ENCODE data around the gene UNG. TPM values are rescaled to one million over a fixed set of nuclear protein-coding genes. Genes with fewer than 3 reads are reported as not detected.

UNG gene
- total and polyA plus RNA-seq, 2 donors (not counting 1 experiment from before 2014, with no cell fraction given): 6.1 to 14.7 TPM

DNA sequence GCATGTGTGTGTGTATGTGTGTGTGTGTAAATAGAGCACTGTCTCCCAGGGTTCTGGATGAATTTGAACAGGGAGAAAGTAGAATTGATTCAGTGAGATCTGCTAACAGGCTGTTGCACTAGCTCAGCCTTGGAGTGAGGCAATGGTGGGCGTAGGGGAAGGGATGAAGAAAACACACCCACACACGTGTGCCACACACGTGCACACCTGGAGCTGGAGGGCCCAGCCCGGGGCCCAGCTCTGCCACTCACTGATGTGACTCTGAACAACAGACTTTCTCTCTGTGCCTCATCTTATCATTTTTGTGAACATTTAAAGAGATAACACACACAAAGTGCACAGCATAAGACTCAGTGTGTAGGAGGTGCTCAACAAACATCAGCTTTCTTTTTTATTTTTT lies 23.2 kb downstream of the UNG start:
- TF ChIP-seq, protein P1, sequence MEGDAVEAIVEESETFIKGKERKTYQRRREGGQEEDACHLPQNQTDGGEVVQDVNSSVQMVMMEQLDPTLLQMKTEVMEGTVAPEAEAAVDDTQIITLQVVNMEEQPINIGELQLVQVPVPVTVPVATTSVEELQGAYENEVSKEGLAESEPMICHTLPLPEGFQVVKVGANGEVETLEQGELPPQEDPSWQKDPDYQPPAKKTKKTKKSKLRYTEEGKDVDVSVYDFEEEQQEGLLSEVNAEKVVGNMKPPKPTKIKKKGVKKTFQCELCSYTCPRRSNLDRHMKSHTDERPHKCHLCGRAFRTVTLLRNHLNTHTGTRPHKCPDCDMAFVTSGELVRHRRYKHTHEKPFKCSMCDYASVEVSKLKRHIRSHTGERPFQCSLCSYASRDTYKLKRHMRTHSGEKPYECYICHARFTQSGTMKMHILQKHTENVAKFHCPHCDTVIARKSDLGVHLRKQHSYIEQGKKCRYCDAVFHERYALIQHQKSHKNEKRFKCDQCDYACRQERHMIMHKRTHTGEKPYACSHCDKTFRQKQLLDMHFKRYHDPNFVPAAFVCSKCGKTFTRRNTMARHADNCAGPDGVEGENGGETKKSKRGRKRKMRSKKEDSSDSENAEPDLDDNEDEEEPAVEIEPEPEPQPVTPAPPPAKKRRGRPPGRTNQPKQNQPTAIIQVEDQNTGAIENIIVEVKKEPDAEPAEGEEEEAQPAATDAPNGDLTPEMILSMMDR (IDR thresholded peaks at IDR 0.05): no peak
- no peak for TF ChIP-seq EZH2 (IDR thresholded peaks at IDR 0.05; ENCODE audit: borderline replicate concordance, insufficient read depth, low read depth, low read length, poor library complexity, severe bottlenecking)
- DNase-seq (no peak), ATAC-seq (ENCODE audit: low read depth) (no peak)
- CTCF ChIA-PET: interaction anchor here (1.7 kb wide), 1 partner anchor 9 kb away, joined by 7 read pairs; no protein-coding TSS in a partner anchor
- Histone ChIP-seq H3K4me2 (replicated peaks; ENCODE audit: low read depth, low read length, poor library complexity, severe bottlenecking) (no peak overlapping the region), H3K9ac (ENCODE audit: low read length) (no peak overlapping the region), H3K4me1 (ENCODE audit: control insufficient read depth in 2 of 2, insufficient read depth in 2 of 2, low read length in 2 of 2) (no peaks in the 10 kb centered on the region), H3K36me3 (replicated peaks in 1 of 2; ENCODE audit: control extremely low read depth in 1 of 2, control insufficient read depth in 1 of 2, extremely low read depth in 1 of 2, insufficient read depth in 2 of 2, low read length in 1 of 2) (no peaks in the 10 kb centered on the region), H3K27me3 (replicated peaks in 1 of 4; ENCODE audit: control extremely low read depth in 1 of 4, control insufficient read depth in 3 of 4, insufficient read depth in 4 of 4, low read length in 3 of 4) (no peaks in the 10 kb centered on the region), H3K4me3 (ENCODE audit: control extremely low read depth in 1 of 5, extremely low read depth in 1 of 5, insufficient read depth in 1 of 5, low read depth in 2 of 5, low read length in 4 of 5) (no peak overlapping the region), H2AFZ (ENCODE audit: insufficient read depth, low read depth, low read length, poor library complexity, severe bottlenecking) (no peak overlapping the region), H4K20me1 (ENCODE audit: control insufficient read depth, insufficient read depth, low read length, poor library complexity, severe bottlenecking) (no peaks in the 10 kb centered on the region), H3K27ac (ENCODE audit: low read length in 2 of 2) (no peak overlapping the region), H3K9me3 (ENCODE audit: control extremely low read depth in 1 of 3, control insufficient read depth in 2 of 3, insufficient read depth in 1 of 3, low read length in 2 of 3) (no peaks in the 10 kb centered on the region), H3K79me2 (ENCODE audit: control insufficient read depth, insufficient read depth, low read length) (no peaks in the 10 kb centered on the region)
- no peaks in the 10 kb centered on the region for H3K9me3 Mint-ChIP-seq (ENCODE audit: insufficient read depth)
- peaks cover 2% of the 10 kb centered on the region for H3K4me1 Mint-ChIP-seq
- intact Hi-C loops (cut with micrococcal nuclease): no loop called here
- H3K27ac Mint-ChIP-seq: no peak overlapping the region
- no peak overlapping the region for H3K4me3 Mint-ChIP-seq
- 60% methylated on average over 1 of the region's 4 CpGs for WGBS (ENCODE audit: insufficient coverage)
- POLR2A ChIA-PET: no interaction called here
- H3K27me3 Mint-ChIP-seq: no peaks in the 10 kb centered on the region

DNA sequence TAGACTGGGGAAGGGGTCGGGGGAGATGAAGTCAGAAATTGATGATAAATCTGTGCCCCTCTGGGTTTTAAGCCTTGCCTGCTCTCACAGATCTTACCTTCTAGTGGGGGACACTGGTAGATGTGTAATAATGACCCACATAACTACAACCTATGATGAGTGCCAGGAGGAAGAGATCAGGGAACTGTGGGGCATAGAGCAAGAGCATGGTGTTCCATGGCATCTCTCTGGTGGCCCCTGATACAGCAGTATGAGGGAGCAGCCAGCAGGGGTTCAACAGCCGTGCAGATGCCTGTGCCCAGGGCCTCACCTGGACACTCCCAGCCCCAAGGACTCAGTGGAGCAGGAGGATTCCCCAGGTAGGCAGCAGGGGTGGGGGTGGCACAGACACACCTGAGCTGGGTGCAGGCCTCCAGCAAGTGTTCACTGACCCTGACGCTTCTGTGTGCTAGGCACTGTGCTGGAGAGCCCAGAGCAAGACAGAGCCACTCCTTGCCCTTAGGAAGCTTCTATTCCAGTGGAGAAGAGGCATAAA lies 24.0 kb downstream of the UNG start:
- no peaks in the 10 kb centered on the region for H3K4me1 Mint-ChIP-seq
- no peak overlapping the region for H2AFZ ChIP-seq (ENCODE audit: insufficient read depth, low read depth, low read length, poor library complexity, severe bottlenecking)
- H3K4me1 ChIP-seq (ENCODE audit: control insufficient read depth in 2 of 2, insufficient read depth in 2 of 2, low read length in 2 of 2): no peaks in the 10 kb centered on the region
- H3K4me3 ChIP-seq (ENCODE audit: control extremely low read depth in 1 of 5, extremely low read depth in 1 of 5, insufficient read depth in 1 of 5, low read depth in 2 of 5, low read length in 4 of 5): no peak overlapping the region
- H3K9ac ChIP-seq (ENCODE audit: low read length): no peak overlapping the region
- no peaks in the 10 kb centered on the region for H3K27me3 ChIP-seq (replicated peaks in 1 of 4; ENCODE audit: control extremely low read depth in 1 of 4, control insufficient read depth in 3 of 4, insufficient read depth in 4 of 4, low read length in 3 of 4)
- H3K79me2 ChIP-seq (ENCODE audit: control insufficient read depth, insufficient read depth, low read length): no peaks in the 10 kb centered on the region
- no peak overlapping the region for H3K27ac ChIP-seq (ENCODE audit: low read length in 2 of 2)
- H3K9me3 Mint-ChIP-seq (ENCODE audit: insufficient read depth): no peaks in the 10 kb centered on the region
- 90% methylated on average over 2 of the region's 3 CpGs for WGBS (ENCODE audit: insufficient coverage)
- no peak overlapping the region for H3K4me2 ChIP-seq (replicated peaks; ENCODE audit: low read depth, low read length, poor library complexity, severe bottlenecking)
- ATAC-seq (ENCODE audit: low read depth) (no peak), DNase-seq (no peak)
- H3K9me3 ChIP-seq (ENCODE audit: control extremely low read depth in 1 of 3, control insufficient read depth in 2 of 3, insufficient read depth in 1 of 3, low read length in 2 of 3): no peaks in the 10 kb centered on the region
- no peaks in the 10 kb centered on the region for H3K27me3 Mint-ChIP-seq
- no peak overlapping the region for H3K4me3 Mint-ChIP-seq
- H4K20me1 ChIP-seq (ENCODE audit: control insufficient read depth, insufficient read depth, low read length, poor library complexity, severe bottlenecking): no peaks in the 10 kb centered on the region
- ChIA-PET CTCF (interaction anchor here (2.6 kb wide), 1 partner anchor 9 kb away, joined by 8 read pairs; no protein-coding TSS in a partner anchor), POLR2A (no interaction called here)
- TF ChIP-seq EZH2 (IDR thresholded peaks at IDR 0.05; ENCODE audit: borderline replicate concordance, insufficient read depth, low read depth, low read length, poor library complexity, severe bottlenecking): no peak
- TF ChIP-seq, protein P1 (IDR thresholded peaks at IDR 0.05): no peak
- H3K36me3 ChIP-seq (replicated peaks in 1 of 2; ENCODE audit: control extremely low read depth in 1 of 2, control insufficient read depth in 1 of 2, extremely low read depth in 1 of 2, insufficient read depth in 2 of 2, low read length in 1 of 2): no peaks in the 10 kb centered on the region
- H3K27ac Mint-ChIP-seq: no peak overlapping the region
- intact Hi-C loops (cut with micrococcal nuclease): no loop called here
